ENCODE data around the gene KICS2. TPM values are rescaled to one million over a fixed set of nuclear protein-coding genes. Genes with fewer than 3 reads are reported as not detected.
"Not testable (repeated sequence)": the region's sequence is repeated elsewhere in the genome, so short reads cannot be mapped to it uniquely, and the experiment has no call there.

Gene KICS2
- total RNA-seq, 2 experiments from 2014 or later, result 12.4 to 14.1 TPM

DNA sequence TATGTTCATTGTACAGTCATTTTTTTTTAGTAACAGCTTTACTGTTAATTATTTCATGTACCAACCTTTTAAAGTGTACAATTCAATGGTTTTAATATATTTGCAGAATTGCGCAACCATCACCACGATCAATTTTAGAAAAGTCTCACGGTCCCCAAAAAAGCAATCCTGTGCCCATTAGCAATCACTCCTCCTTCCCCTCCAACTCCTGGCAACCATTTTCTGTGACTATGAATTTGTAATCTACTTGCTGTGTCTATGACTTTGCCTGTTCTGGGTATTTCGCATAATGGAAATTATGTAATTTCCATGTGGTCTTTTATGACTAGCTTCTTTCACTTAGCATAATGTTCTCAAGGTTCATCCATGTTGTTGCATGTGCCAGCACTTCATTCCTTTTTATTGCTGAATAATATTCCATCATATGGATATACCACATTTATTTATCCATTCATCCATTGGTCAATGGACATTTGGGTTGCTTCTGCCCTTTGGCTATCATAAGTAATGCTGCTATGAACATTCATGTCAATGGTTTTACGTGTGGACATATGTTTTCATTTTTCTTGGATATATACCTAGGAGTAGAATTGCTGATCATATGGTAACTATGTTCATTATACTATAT, 9.9 kb downstream of the KICS2 start:
- Mint-ChIP-seq H3K9me3 (no peaks in the 10 kb centered on the region), H3K4me1 (ENCODE audit: low read depth) (peaks cover 2% of the 10 kb centered on the region), H3K27me3 (no peaks in the 10 kb centered on the region), H3K36me3 (peaks cover 28% of the 10 kb centered on the region), H3K4me3 (no peak overlapping the region), H3K27ac (no peak overlapping the region)
- ChIA-PET CTCF (no interaction called here), POLR2A (no interaction called here)
- no peak for DNase-seq
- intact Hi-C loops (cut with micrococcal nuclease), result no loop called here

DNA sequence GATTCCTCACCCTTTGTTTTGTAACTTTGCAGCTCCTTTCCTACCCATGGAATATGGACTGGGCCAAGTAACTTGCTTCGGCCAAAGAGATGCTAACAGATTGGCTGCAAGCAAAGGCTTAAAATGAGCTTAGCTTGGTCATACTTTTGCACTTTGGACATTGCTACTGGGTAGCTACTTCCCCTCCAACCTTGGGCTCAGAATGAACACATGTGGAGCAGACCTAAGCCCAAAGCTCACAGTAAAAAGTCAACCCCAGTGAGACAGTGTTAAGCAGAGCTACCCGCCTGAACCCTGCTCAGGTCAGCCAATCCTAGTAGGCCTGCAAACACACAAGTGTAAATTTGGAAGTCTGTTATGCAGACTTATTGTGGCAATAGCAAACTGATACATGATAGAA, 14.6 kb downstream of the KICS2 start:
- Mint-ChIP-seq H3K27me3 (no peaks in the 10 kb centered on the region), H3K27ac (no peak overlapping the region), H3K4me3 (no peak overlapping the region), H3K9me3 (no peaks in the 10 kb centered on the region), H3K36me3 (peaks cover 40% of the 10 kb centered on the region), H3K4me1 (ENCODE audit: low read depth) (peaks cover 2% of the 10 kb centered on the region)
- intact Hi-C loops (cut with micrococcal nuclease), result no loop called here
- ChIA-PET POLR2A (no interaction called here), CTCF (interaction anchor here (1.5 kb wide), 1 partner anchor 363 kb away, joined by 3 read pairs; the partner anchor contains the start of gene SRGAP1)
- no peak for DNase-seq

DNA sequence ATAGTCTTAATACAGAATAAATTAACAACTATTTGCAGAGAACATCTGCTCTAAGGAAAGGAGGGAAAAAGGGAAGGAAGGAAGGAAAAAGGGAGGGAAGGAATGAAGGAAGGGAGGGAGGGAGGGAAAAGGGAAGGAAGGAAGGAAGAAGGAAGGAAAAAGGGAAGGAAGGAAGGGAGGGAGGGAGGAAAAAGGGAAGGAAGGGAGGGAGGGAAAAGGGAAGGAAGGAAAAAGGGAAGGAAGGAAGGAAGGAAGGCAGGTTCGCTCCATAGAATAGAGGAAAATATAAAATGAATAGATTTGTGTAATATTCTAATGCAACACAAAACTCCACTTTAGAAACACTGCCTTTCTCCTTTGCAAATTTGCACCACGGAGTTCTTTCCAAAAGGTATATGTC, 16.6 kb downstream of the KICS2 start:
- H3K27ac Mint-ChIP-seq, result no peak overlapping the region
- H3K27me3 Mint-ChIP-seq, result no peaks in the 10 kb centered on the region
- POLR2A ChIA-PET, result no interaction called here
- no peaks in the 10 kb centered on the region for H3K4me1 Mint-ChIP-seq (ENCODE audit: low read depth)
- no peak overlapping the region for H3K4me3 Mint-ChIP-seq
- no peak for DNase-seq
- H3K36me3 Mint-ChIP-seq, result peaks cover 38% of the 10 kb centered on the region
- intact Hi-C loops (cut with micrococcal nuclease), result no loop called here
- H3K9me3 Mint-ChIP-seq, result peaks cover 4% of the 10 kb centered on the region
- CTCF ChIA-PET, result no interaction called here

DNA sequence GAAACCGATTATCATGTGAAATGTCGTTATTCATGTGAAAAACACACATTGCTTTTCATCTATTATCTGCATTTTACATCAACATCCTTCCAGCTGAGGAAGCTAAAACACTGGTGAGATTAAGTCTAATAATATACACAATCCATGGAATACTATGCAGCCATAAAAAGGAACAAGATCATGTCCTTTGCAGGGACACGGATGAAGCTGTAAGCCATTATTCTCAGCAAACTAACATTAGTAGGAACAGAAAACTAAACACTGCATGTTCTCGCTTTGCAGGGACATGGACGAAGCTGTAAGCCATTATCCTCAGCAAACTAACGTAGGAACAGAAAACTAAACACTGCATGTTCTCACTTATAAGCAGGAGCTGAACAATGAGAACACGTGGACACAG, 18.3 kb downstream of the KICS2 start:
- no peaks in the 10 kb centered on the region for H3K4me1 Mint-ChIP-seq (ENCODE audit: low read depth)
- no peak overlapping the region for H3K27ac Mint-ChIP-seq
- H3K36me3 Mint-ChIP-seq, result peaks cover 38% of the 10 kb centered on the region
- intact Hi-C loops (cut with micrococcal nuclease), result no loop called here
- peaks cover 4% of the 10 kb centered on the region for H3K9me3 Mint-ChIP-seq
- H3K4me3 Mint-ChIP-seq, result no peak overlapping the region
- POLR2A ChIA-PET, result no interaction called here
- no peaks in the 10 kb centered on the region for H3K27me3 Mint-ChIP-seq
- CTCF ChIA-PET, result no interaction called here
- DNase-seq, result no peak

DNA sequence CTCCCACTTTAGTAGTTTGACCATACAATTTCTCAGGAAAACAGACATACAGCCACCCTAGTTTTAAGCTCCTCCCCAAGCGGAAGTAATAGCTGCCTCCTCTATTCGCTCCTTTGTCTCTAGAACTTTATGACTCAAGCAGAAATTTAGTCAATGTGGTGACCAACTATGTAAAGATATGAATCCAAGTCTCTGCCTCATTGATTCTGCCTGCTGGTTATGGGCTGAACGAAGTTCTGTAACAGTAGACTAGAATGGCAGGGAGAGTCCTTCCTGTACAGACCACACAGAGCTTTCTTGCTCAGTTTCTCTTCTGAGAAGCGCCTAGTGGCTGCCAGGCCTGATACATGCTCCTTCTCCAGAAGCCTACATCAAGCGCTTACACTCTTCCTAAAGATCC, 19.1 kb downstream of the KICS2 start:
- intact Hi-C loops (cut with micrococcal nuclease), result no loop called here
- H3K4me1 Mint-ChIP-seq (ENCODE audit: low read depth), result no peaks in the 10 kb centered on the region
- no peak overlapping the region for H3K27ac Mint-ChIP-seq
- no peak for DNase-seq
- ChIA-PET POLR2A (no interaction called here), CTCF (interaction anchor here (1.0 kb wide), 1 partner anchor 54 kb away, joined by 3 read pairs; no protein-coding TSS in a partner anchor)
- no peak overlapping the region for H3K4me3 Mint-ChIP-seq
- H3K36me3 Mint-ChIP-seq, result peaks cover 34% of the 10 kb centered on the region
- H3K9me3 Mint-ChIP-seq, result peaks cover 4% of the 10 kb centered on the region
- H3K27me3 Mint-ChIP-seq, result no peaks in the 10 kb centered on the region

DNA sequence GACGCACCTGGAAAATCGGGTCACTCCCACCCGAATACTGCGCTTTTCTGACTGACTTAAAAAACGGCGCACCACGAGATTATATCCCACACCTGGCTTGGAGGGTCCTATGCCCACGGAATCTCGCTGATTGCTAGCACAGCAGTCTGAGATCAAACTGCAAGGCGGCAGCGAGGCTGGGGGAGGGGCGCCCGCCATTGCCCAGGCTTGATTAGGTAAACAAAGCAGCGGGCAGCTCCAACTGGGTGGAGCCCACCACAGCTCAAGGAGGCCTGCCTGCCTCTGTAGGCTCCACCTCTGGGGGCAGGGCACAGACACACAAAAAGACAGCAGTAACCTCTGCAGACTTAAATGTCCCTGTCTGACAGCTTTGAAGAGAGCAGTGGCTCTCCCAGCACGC, 26.3 kb downstream of the KICS2 start:
- not testable (repeated sequence) for H3K27ac Mint-ChIP-seq, H3K4me3 Mint-ChIP-seq

DNA sequence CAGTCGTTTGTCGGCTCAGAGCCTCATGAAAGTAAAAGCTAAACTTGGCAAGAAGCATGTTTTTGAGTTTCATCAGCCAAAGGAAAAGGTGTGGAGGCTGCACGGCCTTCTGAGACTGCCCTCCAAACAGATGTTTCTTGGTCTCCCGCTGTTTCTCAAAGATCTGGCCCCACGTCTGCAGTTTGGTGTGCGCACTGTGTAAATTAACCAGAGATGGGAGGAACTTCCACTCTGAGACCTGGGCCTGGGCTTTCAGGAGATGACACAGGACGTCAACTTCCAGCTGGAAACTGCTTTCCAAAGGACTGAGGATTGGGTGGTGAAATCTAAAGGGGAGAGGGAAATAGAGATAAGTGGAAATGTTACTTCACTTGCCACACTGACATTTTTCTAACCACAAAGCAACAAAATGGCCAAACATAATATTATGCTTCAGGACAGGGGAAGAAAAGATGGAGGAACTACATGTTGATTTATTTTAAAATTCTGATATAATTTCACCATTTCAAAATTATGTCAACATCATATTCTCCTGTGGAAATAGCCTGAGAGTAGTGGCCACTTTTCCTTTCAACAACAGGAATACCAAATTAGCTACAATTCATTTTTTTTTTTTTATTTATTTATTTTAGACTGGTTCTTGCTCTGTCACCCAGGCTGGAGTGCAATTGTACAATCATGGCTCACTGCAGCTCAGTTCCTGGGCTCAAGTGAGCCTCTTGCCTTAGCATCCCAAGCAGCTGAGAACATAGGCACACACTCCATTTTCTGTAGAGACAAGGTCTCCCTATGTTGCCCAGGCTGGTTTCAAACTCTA, 27.6 kb downstream of the KICS2 start:
- no peak for DNase-seq
- no peak overlapping the region for H3K27ac Mint-ChIP-seq
- intact Hi-C loops (cut with micrococcal nuclease), result no loop called here
- H3K9me3 Mint-ChIP-seq, result no peaks in the 10 kb centered on the region
- CTCF ChIA-PET, result no interaction called here
- H3K27me3 Mint-ChIP-seq, result no peaks in the 10 kb centered on the region
- H3K4me3 Mint-ChIP-seq, result no peak overlapping the region
- H3K4me1 Mint-ChIP-seq (ENCODE audit: low read depth), result peaks cover 8% of the 10 kb centered on the region
- POLR2A ChIA-PET, result no interaction called here
- H3K36me3 Mint-ChIP-seq, result peaks cover 31% of the 10 kb centered on the region

More for the DNA sequence above, 26.3 kb downstream of the KICS2 start:
- intact Hi-C loops (cut with micrococcal nuclease); CTCF ChIA-PET; POLR2A ChIA-PET; H3K4me1 Mint-ChIP-seq (ENCODE audit: low read depth); H3K27me3 Mint-ChIP-seq; DNase-seq; H3K9me3 Mint-ChIP-seq: not testable (repeated sequence)
- H3K36me3 Mint-ChIP-seq, result peaks cover 31% of the 10 kb centered on the region

DNA sequence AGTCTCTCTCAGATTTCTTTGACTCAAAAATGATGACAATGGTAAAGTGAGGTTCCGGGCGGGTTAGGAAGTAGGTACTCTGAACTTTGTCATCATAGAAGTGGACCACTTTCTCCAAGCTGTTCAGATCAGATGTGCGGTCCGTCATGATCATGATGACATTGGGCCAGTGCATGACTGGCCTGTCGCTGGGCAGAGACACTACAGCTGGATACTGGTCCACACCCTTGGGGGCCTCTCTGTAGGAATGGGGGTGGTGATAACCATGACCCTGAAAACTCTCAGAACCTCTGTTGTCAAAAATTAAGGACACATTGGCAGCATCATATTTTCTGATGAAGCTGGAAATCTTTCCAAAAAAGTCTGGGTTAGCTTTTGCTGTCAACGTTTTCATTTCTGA, 28.2 kb downstream of the KICS2 start:
- ChIA-PET CTCF (no interaction called here), POLR2A (no interaction called here)
- intact Hi-C loops (cut with micrococcal nuclease), result no loop called here
- Mint-ChIP-seq H3K36me3 (peaks cover 31% of the 10 kb centered on the region), H3K4me3 (no peak overlapping the region), H3K4me1 (ENCODE audit: low read depth) (peaks cover 8% of the 10 kb centered on the region), H3K27ac (no peak overlapping the region), H3K9me3 (no peaks in the 10 kb centered on the region), H3K27me3 (no peaks in the 10 kb centered on the region)
- DNase-seq, result no peak

DNA sequence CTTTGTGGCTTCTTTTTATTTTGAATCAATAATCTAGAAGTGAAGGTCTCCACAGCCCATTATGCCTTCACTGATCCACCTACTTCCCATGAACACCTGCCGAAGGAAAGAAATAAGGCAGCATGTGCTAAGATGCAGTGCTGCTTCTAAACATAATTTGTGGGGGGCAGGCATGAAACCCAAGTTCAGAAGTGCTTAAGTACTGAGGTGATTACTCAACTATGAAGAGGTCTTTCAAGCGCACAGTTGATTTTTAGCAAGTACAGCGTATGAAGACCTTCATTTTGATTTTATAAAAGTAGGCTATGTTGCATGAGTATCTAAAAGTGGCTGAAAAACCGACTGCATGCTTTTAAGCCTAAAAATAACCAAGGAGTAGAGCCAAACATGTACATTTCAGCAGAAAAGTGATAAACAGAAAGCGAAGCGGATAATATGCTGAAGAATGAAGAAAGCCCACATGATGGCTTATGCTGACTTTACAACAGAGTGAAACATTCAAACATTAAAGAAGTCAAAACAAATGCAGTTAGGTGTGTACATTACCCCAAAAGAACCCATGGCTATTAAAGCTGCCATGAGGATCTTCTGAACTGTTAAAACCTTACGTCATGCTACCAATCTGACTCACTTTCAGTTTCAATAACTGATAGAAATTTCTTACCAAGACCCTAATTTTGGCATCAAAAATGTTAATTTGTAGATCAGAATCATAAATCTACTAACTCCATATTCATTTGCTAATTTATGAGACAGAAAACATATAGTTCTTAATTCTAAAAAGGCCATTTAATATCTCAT, 29.3 kb downstream of the KICS2 start:
- Mint-ChIP-seq H3K4me3 (no peak overlapping the region), H3K27me3 (no peaks in the 10 kb centered on the region)

DNA sequence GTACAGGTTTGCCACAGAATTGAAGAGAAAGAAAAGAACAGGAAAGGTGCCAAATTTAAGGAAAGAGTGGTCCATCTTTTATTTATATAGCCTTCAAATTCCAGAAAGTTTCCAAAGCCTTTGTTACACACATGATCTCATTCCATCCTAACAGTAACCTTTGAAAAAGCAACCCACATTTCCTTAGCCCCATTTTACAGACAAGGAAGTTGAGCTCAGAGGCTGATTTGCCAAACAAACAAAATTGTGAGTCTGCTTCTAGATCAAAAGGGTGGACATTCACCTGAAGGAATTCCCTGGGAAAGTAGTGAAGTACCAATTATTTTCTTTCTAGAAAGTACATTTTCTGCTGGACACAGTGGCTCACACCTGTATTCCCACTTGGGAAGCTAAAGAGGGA, 32.0 kb downstream of the KICS2 start:
- ChIA-PET POLR2A (no interaction called here), CTCF (no interaction called here)
- no peak for DNase-seq
- peaks cover 29% of the 10 kb centered on the region for H3K36me3 Mint-ChIP-seq
- H3K27ac Mint-ChIP-seq, result no peak overlapping the region
- no peaks in the 10 kb centered on the region for H3K9me3 Mint-ChIP-seq
- intact Hi-C loops (cut with micrococcal nuclease), result no loop called here
- peaks cover 14% of the 10 kb centered on the region for H3K4me1 Mint-ChIP-seq (ENCODE audit: low read depth)
- H3K4me3 Mint-ChIP-seq, result no peak overlapping the region
- no peaks in the 10 kb centered on the region for H3K27me3 Mint-ChIP-seq

More for the DNA sequence above, 29.3 kb downstream of the KICS2 start:
- ChIA-PET CTCF (no interaction called here), POLR2A (no interaction called here)
- DNase-seq, result no peak
- Mint-ChIP-seq H3K4me1 (ENCODE audit: low read depth) (peaks cover 8% of the 10 kb centered on the region), H3K27ac (no peak overlapping the region), H3K36me3 (peaks cover 31% of the 10 kb centered on the region), H3K9me3 (no peaks in the 10 kb centered on the region)
- intact Hi-C loops (cut with micrococcal nuclease), result no loop called here

DNA sequence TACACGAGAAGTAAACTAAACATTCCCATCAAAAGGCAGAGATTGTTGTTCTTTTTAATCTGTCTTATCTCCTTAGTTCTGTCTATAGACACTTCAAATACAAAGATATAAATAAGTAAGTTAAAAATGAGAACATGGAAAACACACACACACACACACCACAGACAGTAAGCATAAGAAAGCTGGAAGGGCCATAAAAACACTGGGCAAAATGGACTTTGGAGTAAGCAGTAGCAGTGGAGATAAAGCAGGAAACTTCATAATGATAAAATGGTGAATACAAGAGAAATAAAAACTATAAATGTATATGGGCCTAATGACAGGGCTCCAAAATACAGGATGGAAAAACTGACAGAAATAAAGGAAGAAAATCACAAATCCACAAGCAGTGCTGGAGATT, 32.6 kb downstream of the KICS2 start:
- CTCF ChIA-PET, result no interaction called here
- H3K27ac Mint-ChIP-seq, result no peak overlapping the region
- POLR2A ChIA-PET, result no interaction called here
- no peaks in the 10 kb centered on the region for H3K9me3 Mint-ChIP-seq
- H3K4me3 Mint-ChIP-seq, result no peak overlapping the region
- no peak for DNase-seq
- H3K4me1 Mint-ChIP-seq (ENCODE audit: low read depth), result peaks cover 14% of the 10 kb centered on the region
- no peaks in the 10 kb centered on the region for H3K27me3 Mint-ChIP-seq
- peaks cover 29% of the 10 kb centered on the region for H3K36me3 Mint-ChIP-seq
- intact Hi-C loops (cut with micrococcal nuclease), result no loop called here

DNA sequence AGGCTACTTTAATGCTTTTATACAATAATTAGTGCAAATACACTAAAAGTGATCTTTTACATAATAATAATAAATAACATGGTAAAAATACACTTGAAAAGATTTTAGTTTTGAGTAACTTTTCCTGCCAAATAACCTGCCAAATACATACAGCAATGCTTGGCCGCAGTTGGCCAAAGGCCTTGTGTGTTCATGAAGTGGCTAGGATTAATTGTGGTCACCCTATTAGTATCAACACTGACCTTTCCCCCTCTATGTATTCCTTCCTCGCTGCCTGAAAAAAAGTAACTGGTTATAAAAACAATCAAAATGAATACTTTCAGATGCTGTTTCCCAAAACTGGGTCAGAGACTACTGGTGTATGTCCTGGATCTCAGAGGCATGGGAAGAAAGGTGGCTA, 34.3 kb downstream of the KICS2 start:
- H3K27me3 Mint-ChIP-seq, result no peaks in the 10 kb centered on the region
- H3K27ac Mint-ChIP-seq, result no peak overlapping the region
- intact Hi-C loops (cut with micrococcal nuclease), result no loop called here
- no peak for DNase-seq
- H3K4me3 Mint-ChIP-seq, result no peak overlapping the region
- CTCF ChIA-PET, result no interaction called here
- no peaks in the 10 kb centered on the region for H3K9me3 Mint-ChIP-seq
- POLR2A ChIA-PET, result no interaction called here
- peaks cover 7% of the 10 kb centered on the region for H3K4me1 Mint-ChIP-seq (ENCODE audit: low read depth)
- H3K36me3 Mint-ChIP-seq, result peaks cover 16% of the 10 kb centered on the region
